Measurements from ENCODE around the gene PLEKHG3.

Gene PLEKHG3

DNA sequence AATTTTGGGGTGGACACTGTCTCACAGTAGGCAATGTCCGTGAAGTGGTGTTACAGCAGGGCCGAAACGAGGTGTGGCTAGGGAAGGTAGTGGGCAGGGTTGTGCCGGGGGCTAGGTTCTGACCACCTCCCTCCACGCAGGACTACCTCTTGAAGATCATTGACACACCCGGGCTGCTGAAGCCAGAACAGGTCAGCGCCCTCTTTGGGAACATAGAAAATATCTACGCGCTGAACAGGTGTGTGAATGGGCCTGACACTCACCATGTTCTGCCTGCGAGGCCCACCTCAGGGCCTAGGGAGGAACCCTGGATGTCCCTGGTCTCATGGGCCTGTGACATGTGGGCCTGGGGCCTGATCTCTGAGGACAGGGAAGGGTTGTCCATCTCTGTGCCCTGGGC lies 24.6 kb downstream of the PLEKHG3 start:
- no peak for DNase-seq

DNA sequence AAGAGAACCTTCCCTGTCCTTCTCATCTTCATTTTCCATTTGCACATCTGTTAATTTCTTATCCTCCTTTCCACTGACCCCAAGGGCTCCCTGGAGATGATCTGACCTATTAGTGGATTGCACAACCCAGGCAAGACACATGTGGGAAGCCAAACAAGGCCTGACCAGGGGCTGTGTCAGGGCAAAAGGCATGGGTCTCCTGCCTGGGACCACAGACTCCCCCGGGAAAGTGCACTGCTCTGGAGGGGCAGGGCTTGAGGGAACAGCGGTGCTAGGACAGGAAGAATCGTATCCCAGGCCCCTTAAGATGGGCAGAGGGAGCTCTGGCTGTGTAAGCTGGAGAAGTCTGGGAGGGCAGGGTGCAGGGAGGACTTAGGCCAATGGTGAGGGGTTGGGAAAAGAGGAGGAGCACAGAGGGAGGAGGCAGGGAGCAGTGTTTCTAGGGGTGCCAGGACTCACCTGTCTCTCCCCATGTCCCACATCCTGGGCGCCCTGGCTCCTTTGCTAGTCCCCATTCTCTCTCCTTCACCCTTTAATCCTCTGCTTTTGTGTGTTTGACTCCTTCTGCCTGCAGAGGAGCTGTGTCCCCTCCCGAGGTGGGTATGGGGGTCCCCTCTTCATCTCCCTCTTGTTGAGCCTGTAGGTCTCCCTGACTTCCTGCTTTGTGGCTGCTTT lies 25.3 kb downstream of the PLEKHG3 start:
- no peak for DNase-seq

DNA sequence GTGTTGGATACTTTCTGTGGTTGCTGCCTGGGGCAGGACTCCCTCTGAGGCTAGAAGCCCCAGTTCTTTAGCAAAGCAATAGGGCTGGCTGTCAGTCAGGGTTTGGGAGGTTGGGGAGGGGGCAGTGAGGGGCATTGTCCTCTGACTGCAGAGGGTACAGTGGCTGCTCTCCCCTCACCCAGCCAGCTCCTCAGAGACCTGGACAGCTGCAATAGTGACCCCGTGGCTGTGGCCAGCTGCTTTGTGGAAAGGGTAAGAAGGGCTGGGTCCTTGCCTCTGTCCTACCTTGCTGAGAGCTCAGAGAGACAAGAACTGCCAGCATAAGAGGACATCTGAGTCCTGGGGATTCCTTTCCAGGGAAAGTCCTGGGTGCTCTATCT lies 25.8 kb downstream of the PLEKHG3 start:
- no peak for DNase-seq

DNA sequence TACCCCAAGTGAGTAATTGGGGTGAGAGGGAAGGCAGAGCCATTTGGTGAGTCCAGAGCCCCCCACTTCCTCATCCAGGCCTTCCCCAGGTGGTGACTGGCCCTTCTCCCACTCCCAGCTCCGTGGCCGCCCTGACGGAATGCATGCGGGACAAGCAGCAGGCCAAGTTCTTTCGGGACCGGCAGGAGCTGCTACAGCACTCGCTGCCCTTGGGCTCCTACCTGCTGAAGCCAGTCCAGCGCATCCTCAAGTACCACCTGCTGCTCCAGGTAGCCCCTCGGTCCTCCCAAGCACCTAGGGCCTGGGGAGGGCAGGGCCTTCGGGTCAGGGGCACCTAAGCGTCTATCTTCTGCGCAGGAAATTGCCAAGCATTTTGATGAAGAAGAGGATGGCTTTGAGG lies 26.5 kb downstream of the PLEKHG3 start:
- no peak for DNase-seq

DNA sequence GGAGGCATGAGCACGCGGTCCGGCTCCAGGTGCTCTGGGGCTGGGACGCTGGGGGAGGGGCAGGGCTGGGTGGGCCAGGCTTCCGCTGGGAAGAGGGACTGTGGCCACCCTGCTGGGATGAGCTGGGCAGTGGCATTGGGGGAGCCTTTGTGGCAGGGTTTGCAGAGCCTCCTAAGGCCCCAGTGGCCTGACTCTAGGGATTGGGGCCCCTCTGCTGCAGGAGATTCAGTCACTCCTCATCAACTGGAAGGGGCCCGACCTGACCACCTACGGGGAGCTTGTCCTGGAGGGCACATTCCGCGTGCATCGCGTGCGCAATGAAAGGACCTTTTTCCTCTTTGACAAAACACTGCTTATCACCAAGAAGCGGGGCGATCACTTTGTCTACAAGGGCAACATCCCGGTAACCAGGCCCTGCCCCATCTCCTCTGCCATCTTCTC lies 26.9 kb downstream of the PLEKHG3 start:
- no peak for DNase-seq

DNA sequence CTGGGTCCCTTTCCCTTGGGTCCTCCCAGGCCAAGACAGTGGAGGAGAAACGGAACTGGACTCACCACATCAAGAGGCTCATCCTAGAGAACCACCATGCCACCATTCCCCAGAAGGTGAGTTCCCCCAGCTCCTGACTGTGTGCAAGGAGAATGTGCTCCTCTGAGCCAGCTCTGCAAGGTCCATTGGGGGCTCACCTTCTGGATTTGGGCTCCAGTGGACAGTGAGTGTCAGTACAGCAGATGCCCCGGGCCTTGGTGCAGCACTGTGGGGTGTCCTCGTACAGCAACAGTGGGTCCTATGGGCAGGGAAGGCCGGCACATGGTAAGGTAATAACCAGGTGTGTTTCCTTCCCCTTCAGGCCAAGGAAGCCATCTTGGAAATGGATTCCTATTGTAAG lies 27.8 kb downstream of the PLEKHG3 start:
- DNase-seq, result no peak

DNA sequence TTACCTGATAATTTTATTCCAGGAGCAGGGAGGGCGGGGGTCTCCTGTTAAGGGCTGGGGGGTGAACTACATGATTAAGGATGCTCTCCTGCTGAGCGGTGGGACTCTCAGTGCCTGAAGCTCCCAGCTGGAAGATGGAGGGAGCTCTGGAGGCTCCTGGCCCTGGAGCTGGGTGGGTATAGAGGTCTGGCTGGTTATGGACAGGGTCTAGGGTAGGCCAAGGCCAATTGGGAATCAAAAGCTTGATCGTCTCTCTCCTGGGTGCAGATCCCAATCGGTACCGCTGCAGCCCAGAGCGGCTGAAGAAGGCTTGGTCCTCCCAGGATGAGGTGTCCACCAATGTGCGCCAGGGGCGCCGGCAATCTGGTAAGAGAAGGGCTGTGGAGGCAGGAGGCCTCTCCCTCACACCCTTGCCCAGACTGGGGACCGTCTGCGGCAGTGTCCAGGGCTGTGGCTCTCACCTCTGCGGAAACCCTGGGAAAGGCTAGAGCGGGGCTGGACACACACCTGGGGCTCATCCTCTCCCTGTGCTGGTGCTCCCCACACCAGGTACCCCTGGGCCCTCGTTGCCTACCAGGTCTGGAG lies 28.4 kb downstream of the PLEKHG3 start:
- DNase-seq, result no peak

DNA sequence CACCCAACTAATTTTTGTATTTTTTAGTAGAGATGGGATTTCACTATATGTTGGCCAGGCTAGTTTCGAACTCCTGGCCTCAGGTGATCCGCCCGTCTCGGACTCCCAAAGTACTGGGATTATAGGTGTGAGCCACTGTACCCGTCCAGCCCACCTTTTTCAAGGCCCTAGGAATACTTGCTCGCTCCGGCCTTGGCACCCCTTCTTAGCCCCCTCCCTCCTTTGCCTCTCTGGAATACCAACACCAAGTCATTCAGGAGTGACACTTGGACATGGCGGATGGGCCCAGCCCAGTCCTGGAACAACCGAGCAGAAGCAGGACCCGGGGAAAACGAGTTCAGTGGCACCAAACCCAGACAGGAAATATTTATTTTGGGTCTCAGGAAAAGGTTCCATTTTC lies 29.1 kb downstream of the PLEKHG3 start:
- no peak for DNase-seq

DNA sequence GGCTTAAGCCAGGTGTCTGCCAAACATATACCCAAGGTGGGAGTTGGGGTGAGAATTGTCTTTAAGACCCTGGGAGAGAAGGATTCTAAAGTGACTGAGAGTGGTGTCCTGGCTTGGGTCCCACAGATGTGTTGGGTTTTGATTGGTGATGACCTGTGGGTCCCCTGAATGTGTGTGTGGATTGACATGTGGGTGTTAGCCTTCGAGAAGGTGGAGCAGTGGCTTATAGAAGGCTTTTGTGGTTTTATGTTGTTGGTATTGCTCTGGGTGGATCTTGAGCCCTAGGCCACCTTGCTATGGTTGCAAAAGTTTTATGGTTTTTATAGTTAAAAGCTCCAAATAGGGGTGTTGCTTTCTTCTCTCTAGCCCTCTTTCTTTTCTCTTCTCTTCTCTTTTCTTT lies 29.7 kb downstream of the PLEKHG3 start:
- DNase-seq, result no peak

DNA sequence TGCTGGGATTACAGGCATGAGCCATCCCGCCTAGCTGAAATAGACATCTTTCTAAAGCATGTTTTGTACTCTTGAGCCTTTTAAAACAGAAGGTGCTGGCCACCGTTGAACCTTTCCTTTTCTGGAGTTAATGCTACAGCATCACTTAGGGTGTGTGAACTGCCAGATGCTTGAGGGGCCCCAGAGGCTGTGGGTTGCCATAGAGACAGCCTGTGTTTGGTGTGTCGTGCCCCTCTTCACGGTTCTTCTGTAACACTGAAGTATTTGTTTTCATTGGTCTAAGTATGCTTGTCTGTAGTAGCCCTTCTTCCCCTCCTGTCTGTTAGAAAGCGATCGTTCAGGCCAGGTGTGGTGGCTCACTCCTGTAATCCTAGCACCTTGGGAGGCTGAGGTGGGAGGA lies 30.8 kb downstream of the PLEKHG3 start:
- DNase-seq, result no peak

DNA sequence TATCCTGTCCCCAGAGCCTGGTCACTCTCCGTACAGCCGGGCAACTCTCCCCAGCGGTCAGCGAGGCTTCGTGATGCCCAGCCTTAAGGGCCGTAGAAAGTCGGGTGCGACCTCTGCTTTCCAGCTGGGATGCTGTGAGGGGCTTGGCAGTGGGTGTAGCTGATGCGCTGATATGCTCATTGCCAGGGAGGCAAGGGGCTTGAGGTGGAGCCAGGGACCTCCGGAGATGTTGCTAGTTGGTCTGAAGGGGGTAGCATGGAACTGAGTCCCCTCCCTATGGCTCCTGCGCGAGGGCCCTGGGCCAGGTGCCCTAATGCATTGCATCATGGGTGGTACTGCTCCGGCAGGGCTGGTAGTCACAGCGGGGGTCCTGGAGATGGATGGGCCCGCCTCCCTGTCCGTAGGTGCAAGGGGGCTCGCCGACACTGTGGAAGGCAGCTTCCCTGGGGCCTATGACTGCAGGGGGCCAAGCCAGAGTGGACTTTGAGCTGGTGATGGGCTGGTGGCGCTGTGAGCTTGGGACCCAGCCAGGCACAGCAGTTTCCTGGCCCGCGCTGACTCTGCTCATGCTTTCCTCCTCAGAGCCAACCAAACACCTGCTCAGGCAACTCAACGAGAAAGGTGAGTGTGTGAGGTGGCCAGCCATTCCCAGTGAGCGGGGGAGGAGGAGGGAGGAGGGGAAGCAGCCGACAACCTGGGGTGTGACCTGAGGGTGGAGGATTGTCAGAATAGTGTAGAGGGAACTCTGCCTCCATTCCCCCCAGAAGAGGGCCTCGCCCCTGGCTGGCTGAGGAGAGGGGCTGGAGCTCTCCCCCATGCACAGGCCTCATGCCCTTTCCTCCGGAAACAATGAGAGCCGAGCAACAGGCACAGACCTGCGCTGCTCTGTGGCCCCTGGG lies 32.3 kb downstream of the PLEKHG3 start:
- no peak for DNase-seq

DNA sequence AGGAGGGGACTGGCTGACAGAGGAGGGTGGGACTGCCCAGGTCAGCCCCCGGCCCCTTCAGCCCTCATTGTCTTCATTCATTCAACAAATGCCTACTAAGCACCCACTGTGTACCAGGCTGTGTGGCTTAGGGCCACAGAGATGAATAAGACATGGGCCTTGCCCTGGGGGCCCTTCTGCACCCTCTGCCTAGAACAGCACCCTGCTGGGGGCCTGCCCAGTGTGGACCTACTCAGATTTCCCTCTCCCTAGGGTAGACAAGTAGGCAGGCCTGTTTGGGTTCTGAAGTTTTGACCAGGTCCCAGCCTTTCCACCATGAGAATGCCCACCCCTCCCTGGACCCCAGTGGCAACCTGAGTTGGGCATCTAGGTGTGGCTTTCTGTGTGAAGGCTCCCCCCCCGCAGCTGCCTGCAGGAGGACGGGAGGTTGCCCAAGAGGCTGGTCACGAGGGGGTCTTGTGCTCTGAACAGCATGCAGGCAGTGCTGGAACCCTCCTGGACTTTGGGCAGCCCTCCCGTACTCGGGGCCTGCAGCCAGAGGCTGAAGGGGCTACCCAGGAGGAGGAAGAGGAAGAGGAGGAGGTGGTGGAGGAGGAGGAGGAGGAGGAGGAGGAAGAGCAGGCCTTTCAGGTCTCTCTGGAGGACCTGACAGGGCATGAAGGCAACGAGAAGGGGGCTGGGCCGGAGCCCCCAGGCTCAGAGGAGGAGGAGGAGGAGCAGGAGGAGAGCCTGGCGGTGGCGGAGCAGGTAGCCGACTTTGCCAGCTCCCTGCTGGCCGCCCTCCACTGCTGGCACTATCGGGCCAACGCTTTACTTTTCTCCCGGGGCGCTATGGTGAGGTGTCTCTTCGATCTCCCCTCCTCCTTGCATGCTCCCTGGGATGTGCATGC lies 33.4 kb downstream of the PLEKHG3 start:
- no peak for DNase-seq

DNA sequence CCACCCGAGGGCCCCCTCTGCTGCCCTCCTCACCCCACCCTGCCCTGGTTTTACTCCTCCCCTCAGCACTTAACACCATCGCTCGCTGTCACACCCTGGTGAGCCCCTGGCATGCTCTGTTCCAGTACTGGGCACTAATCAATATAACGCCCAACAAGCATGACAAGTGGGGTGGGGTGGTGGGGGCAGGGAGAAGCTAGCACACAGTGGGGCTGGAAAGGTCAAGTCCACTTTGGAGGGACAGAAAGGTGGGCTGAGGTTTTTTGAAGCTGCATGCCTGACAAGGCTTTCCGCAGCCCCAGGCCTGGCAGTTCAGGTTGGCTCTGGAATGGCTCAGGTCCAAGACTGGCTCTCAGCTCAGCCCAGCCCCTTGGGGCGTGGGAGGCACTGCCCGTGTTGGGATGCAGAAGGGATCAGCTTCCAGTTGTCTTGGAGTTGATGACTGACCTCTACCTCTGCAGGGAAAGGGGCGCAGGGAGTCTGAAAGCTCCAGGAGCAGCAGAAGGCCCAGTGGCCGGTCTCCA lies 34.1 kb downstream of the PLEKHG3 start:
- DNase-seq, result no peak

DNA sequence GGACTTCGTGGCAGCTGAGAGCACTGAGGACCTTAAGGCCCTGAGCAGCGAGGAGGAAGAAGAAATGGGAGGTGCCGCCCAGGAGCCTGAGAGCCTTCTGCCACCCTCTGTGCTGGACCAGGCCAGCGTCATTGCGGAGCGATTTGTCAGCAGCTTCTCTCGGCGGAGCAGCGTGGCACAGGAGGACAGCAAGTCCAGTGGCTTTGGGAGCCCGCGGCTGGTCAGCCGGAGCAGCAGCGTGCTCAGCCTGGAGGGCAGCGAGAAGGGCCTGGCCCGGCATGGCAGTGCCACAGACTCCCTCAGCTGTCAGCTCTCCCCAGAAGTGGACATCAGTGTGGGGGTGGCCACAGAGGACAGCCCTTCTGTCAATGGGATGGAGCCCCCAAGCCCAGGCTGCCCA lies 37.0 kb downstream of the PLEKHG3 start:
- no peak for DNase-seq

DNA sequence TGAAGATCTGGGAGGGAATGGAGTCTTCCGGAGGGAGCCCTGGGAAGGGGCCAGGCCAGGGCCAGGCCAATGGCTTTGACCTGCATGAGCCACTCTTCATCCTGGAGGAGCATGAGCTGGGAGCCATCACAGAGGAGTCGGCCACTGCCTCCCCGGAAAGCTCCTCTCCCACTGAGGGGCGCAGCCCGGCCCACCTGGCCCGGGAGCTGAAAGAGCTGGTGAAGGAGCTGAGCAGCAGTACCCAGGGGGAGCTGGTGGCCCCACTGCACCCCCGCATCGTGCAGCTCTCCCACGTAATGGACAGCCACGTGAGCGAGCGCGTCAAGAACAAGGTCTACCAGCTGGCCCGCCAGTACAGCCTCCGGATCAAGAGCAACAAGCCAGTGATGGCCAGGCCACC lies 37.7 kb downstream of the PLEKHG3 start:
- no peak for DNase-seq

DNA sequence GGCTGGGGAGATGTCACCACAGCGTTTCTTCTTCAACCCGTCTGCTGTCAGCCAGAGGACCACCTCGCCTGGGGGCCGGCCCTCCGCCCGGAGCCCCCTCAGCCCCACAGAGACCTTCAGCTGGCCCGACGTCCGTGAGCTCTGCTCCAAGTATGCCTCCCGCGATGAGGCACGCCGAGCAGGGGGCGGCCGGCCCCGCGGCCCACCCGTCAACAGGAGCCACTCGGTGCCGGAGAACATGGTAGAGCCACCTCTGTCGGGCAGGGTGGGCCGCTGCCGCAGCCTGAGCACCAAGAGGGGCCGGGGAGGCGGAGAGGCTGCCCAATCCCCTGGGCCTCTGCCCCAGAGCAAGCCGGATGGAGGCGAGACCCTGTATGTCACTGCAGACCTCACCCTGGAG lies 38.8 kb downstream of the PLEKHG3 start:
- no peak for DNase-seq

DNA sequence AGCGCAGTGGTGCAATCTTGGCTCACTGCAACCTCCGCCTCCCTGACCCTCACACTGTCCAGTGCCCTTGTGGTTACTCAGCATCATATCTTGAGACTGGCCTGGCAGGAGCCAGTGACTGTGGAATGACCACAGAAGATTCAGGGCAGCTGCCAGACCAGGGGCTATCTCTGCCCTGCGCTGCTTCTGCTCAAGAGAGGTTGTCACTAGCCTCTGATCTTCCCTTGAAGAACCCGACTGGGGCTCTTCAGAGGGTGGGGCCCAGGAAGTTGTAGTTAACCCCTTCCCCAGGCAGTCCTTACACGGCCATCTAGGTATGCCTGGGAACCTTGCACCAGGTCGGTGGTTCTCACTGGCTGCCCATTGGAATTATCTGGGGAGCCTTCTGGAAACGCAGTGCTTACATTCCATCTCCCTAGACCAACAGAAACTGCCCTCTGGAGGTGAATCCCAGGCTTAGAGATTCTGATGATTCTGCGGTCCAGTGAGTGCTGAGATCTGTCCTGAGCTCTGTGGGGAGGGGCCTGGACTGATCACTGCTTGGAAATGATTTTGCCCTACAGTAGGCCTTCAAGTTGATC lies 41.4 kb downstream of the PLEKHG3 start:
- no peak for DNase-seq

DNA sequence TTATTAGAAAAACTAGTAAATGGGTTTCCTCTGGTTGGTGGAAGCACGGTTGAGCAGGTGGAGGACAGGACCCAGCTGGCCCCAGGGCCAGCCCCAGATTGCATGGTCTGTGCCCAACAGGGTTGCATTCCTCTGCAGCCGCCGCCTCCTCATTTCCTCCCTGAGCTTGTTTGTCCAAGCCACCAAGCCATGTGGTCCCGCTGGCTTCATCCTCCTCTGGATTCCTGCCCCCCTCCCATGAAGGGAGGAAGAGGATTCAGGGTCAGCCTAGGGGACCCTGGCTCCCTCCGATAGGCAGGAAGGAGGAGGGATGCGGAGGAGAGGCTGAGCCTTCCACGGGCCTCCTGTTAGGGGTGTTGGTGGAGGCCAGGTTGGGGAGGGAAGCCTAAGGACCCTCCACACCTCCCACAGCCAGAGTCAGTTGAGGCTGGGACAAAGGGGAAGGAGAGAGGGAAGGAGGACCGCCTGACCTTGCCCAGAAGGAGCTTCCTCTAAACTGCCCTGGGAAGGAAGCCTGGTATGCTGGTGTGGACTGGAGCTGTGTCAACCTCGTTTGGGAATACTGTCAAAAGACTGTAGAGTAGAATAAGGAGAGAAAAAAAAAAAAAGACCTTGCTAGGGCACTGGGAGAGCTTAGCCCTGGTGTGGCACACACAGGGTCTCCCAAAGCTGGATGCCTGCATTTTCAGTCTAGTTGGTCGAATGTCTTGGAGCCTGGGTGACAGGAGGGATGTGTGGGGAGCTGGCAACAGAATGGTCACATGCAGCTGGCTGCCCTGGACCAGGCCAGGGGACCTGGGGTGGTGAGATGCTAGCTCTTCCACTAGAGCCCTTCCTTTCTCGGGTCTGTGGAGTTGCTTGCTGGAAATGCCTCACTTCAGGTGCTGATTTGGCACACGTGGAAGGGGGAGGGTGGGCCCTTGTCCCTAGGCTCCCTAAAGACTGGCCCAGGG lies 42.4 kb downstream of the PLEKHG3 start:
- no peak for DNase-seq

DNA sequence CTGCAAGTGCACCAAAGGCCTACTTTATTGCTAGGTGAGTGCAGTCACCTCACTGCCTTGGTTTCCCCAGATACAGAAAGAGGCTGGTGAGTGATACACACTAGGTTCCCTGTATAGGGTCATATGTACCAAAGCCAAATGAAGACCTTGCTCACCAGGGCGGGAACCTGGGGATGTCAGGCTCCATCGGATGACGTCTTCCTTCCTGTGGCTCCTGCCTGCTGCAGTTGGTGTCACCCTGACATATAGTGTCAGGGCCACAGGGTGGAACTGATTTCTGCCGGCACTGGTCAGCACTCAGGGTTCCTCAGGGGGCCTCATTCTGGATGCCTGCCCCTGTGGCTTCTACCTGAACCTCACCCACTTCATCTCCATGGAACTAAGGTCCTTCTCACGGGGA lies 43.1 kb downstream of the PLEKHG3 start:
- no peak for DNase-seq

DNA sequence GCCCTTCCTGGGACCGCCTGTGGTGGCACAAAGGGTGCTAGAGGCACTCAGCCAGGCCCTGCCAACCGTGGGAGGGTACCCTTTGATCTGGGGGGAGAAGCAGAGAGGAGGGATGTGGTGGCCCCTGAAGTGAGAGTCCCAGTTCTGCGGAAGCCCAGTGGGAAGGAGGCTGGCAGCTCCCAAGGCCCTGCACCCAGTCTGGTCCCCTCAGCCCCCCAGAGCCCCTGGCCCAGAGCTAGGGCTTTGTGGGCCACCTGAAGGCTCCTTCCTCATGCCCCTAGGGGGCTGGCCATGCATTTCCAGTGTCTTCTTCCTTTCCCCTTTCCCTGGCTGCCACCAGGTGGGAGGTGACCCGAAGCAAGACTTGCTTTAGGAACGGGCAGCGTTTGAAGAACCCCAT lies 44.3 kb downstream of the PLEKHG3 start:
- DNase-seq, result no peak

DNA sequence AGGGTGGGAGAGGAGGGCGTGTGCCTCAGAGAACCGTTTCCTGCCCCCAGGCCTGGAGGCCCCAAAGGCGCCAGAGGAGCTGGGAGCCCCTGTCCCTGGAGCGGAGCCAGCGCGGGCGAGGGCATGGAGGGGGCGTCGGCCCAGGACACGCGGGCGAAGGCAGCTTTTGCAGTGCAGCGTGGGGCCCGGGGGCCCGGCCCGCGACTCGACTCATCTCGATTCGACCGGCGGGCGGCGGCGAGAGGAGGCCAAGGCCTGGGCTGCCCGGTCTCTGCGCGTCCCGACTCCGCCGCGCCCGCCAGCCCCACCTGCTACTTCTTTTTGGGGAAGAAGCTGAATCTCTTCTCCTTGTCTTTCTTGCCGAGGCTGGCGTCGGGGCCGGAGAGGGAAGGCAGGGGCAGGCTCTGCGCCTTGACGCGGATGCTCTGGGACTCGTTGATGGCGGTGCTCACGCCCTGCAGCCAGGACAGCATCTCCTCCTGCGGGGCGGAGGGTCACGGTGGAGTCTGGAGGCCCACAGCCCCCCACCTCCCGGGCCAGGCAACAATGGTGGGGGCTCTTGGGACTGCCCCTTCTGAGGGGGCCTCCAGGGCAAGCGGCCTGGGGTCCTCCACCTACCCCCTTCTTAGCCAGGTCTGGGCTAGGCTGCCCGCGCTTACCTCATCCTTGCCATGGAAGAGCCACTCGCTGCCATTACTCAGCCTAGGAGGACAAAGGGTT lies 44.9 kb downstream of the PLEKHG3 start:
- no peak for DNase-seq
